ENCODE results near the gene CEP350. TPM values are rescaled to one million over a fixed set of nuclear protein-coding genes. Genes with fewer than 3 reads are reported as not detected.
A peak's percentile ranks its signal among the peaks of the same experiment; 100 is the strongest.

Gene CEP350
- total RNA-seq, 1 experiment from 2014 or later: 42.3 TPM

GRCh38 chr1:180135535-180135934 is 180.9 kb downstream of the CEP350 start:
- no peaks in the 10 kb centered on the region for H3K27me3 Mint-ChIP-seq (ENCODE audit: unreplicated experiment)
- no TSS peak for BruUV-seq (replicated peaks)
- peaks cover 3% of the 10 kb centered on the region for H3K9me3 Mint-ChIP-seq (ENCODE audit: low read depth, unreplicated experiment)
- no peak overlapping the region for H3K27ac Mint-ChIP-seq (ENCODE audit: unreplicated experiment)
- no peak overlapping the region for H3K4me3 Mint-ChIP-seq (ENCODE audit: low read depth, unreplicated experiment)
- peaks cover 27% of the 10 kb centered on the region for H3K4me1 Mint-ChIP-seq (ENCODE audit: low read depth, unreplicated experiment)
- DNase-seq: no peak
- CTCF ChIA-PET: no interaction called here
- no peak for TF ChIP-seq CTCF (IDR thresholded peaks at IDR 0.05; ENCODE audit: unreplicated experiment)
- intact Hi-C loops (cut with micrococcal nuclease; ENCODE audit: unreplicated experiment): no loop called here
- H3K36me3 Mint-ChIP-seq (ENCODE audit: insufficient read depth, unreplicated experiment): no peaks in the 10 kb centered on the region

DNA sequence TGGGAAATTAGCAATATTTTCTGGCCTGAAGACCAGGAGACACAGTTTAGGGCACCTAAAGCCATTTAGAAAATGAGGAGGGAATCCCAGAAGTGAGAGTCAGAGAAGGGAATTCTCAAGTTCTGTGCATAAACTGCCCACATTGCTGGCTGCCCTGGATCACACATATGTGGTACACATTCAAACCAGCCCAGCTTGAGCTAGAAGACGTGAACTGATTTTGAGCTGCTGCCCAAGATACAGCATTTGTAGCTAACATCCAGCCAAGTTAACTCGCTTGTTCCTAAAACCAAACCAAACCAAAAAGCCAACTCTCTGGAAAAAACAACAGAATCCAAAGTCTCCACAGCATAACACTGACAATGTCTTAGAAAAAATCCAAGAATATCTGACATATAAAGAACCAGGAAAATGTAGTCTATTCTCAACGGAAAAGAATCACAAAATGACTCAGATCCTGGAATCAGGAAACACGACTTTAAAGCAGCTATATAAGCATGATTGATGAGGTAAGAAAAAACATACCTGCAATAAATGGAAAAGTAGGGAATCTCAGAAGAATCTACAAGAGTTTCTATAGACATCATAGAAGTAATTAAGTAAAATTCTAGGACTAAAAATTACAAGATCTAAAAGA is 181.8 kb downstream of the CEP350 start:
- BruUV-seq (replicated peaks): no TSS peak
- CTCF ChIA-PET: no interaction called here
- Mint-ChIP-seq H3K9me3 (ENCODE audit: low read depth, unreplicated experiment) (peaks cover 3% of the 10 kb centered on the region), H3K27me3 (ENCODE audit: unreplicated experiment) (no peaks in the 10 kb centered on the region), H3K36me3 (ENCODE audit: insufficient read depth, unreplicated experiment) (no peaks in the 10 kb centered on the region), H3K4me3 (ENCODE audit: low read depth, unreplicated experiment) (no peak overlapping the region), H3K4me1 (ENCODE audit: low read depth, unreplicated experiment) (peaks cover 24% of the 10 kb centered on the region), H3K27ac (ENCODE audit: unreplicated experiment) (peak overlapping the region; percentile 89)
- TF ChIP-seq CTCF (IDR thresholded peaks at IDR 0.05; ENCODE audit: unreplicated experiment): no peak
- intact Hi-C loops (cut with micrococcal nuclease; ENCODE audit: unreplicated experiment): no loop called here
- no peak for DNase-seq

- intact Hi-C loops (cut with micrococcal nuclease; ENCODE audit: unreplicated experiment): no loop called here
- Mint-ChIP-seq H3K4me1 (ENCODE audit: low read depth, unreplicated experiment) (peaks cover 19% of the 10 kb centered on the region), H3K4me3 (ENCODE audit: low read depth, unreplicated experiment) (no peak overlapping the region), H3K27me3 (ENCODE audit: unreplicated experiment) (no peaks in the 10 kb centered on the region), H3K9me3 (ENCODE audit: low read depth, unreplicated experiment) (peaks cover 3% of the 10 kb centered on the region), H3K27ac (ENCODE audit: unreplicated experiment) (peak overlapping the region; percentile 89), H3K36me3 (ENCODE audit: insufficient read depth, unreplicated experiment) (no peaks in the 10 kb centered on the region)
- no peak for DNase-seq
- CTCF ChIA-PET: interaction anchor here (0.7 kb wide), 1 partner anchor 8 kb away, joined by 3 read pairs; no protein-coding TSS in a partner anchor
- no peak for TF ChIP-seq CTCF (IDR thresholded peaks at IDR 0.05; ENCODE audit: unreplicated experiment)
- no TSS peak for BruUV-seq (replicated peaks)
These were observed 182.4 kb downstream of the CEP350 start for GRCh38 chr1:180136968-180137356.

DNA sequence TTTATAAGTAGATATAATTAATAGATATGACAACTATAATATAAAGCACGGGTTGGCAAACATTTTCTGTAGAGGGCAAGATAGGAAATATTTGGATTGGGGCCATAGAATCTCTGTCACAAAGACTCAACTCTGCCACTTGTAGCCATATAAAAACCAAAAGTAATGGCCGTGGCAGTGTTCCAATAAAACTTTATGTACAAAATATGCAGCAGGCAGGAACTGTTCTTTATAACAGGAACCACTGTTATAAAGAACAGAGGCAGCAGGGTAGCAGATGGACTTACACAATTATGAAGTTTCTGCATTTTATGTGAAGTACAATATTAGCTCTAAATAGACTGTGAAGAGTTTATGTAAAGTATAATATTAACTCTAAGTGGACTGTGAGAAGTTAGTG is 183.2 kb downstream of the CEP350 start:
- H3K27me3 Mint-ChIP-seq (ENCODE audit: unreplicated experiment): no peaks in the 10 kb centered on the region
- no peak overlapping the region for H3K4me3 Mint-ChIP-seq (ENCODE audit: low read depth, unreplicated experiment)
- TF ChIP-seq CTCF (IDR thresholded peaks at IDR 0.05; ENCODE audit: unreplicated experiment): no peak
- intact Hi-C loops (cut with micrococcal nuclease; ENCODE audit: unreplicated experiment): no loop called here
- CTCF ChIA-PET: interaction anchor here (0.7 kb wide), 1 partner anchor 9 kb away, joined by 3 read pairs; no protein-coding TSS in a partner anchor
- H3K27ac Mint-ChIP-seq (ENCODE audit: unreplicated experiment): no peak overlapping the region
- H3K36me3 Mint-ChIP-seq (ENCODE audit: insufficient read depth, unreplicated experiment): no peaks in the 10 kb centered on the region
- no peak for DNase-seq
- H3K4me1 Mint-ChIP-seq (ENCODE audit: low read depth, unreplicated experiment): peaks cover 19% of the 10 kb centered on the region
- H3K9me3 Mint-ChIP-seq (ENCODE audit: low read depth, unreplicated experiment): peaks cover 3% of the 10 kb centered on the region
- BruUV-seq (replicated peaks): no TSS peak

Data from Calu3 (cell line).